Ovary (tissue), 9 donors: Measurements from ENCODE around the gene TUBA1B. TPM values are rescaled to one million over a fixed set of nuclear protein-coding genes. Genes with fewer than 3 reads are reported as not detected.

Source experiments
- DNase-seq, 5 donors: peaks; one replicate each; pipeline ENCODE4 v3.0.0-alpha.2; 2019 to 2020
- H3K27ac ChIP-seq, 2 donors: fragments of 200-600 bp; one replicate each; pipeline versions ENCODE4 v1.5.1 to v1.8.0; 2019 to 2022
- H3K27me3 ChIP-seq: fragments of 200-600 bp; one replicate; pipeline ENCODE4 v1.8.0; 2022
- H3K36me3 ChIP-seq: fragments of 200-600 bp; sonication (generic); one replicate; pipeline ENCODE4 v1.5.1; 2019
- H3K4me1 ChIP-seq: one replicate; pipeline ENCODE4 v1.8.1; 2013; ENCODE audit warnings: mild to moderate bottlenecking, moderate library complexity; ENCODE audit not compliant: insufficient read depth
- H3K4me3 ChIP-seq: fragments of 200-600 bp; sonication (generic); one replicate; pipeline ENCODE4 v1.5.1; 2017
- H3K9me3 ChIP-seq, 2 donors: fragments of 200-600 bp in 1 of 2; sonication (generic) in 1 of 2; one replicate each; pipeline versions ENCODE4 v1.5.1 to v1.8.1; 2013 to 2019; ENCODE audit warnings: mild to moderate bottlenecking in 1 of 2, moderate library complexity in 1 of 2
- EP300 ChIP-seq: sonication (generic); formaldehyde crosslinking; IDR thresholded peaks from one replicate; pipeline ENCODE4 v1.6.1; 2017; ENCODE audit warnings: antibody characterized with exemption
- POLR2A ChIP-seq: fragments of 450-650 bp; IDR thresholded peaks from one replicate; pipeline ENCODE4 v1.6.1; 2017; ENCODE audit warnings: antibody characterized with exemption, mild to moderate bottlenecking, moderate library complexity
- WGBS, 3 donors: extraction: QIAGEN DNeasy Blood & Tissue Kit in 1 of 3; methylation state at CpG; one replicate each; pipeline versions ENCODE4 v1.1.5 to v1.1.7; 2013 to 2017; 5-methylcytosine and 5-hydroxymethylcytosine counted together
- intact Hi-C, 4 donors: fragments of 100-400 bp; cut with DNase I; formaldehyde crosslinking; loops; one replicate each; pipeline versions ENCODE4 v1.11.0 to v1.15.1; 2022 to 2023
- polyA plus RNA-seq, 2 donors: library from polyadenylated mRNA; stranded (reverse); fragments of 200-250 nt in 1 of 2; fragments of 350-450 nt in 1 of 2; fragmentation: Illumina TruSeq in 1 of 2; extraction: RNeasy Lipid Tissue Mini Kit (QIAGEN cat#74804) in 1 of 2; gene quantifications; one replicate each; pipeline ENCODE4 v1.2.3, GENCODE V29; 2013 to 2014
- total RNA-seq, 7 donors: library from RNA; depleted of rRNA in 2 of 7; stranded (reverse); fragments of >200 nt in 2 of 7; fragmentation: NEBNext Ultra II Directional in 3 of 7; extraction: Animal tissue kit (Norgen Biotek cat#: 25700) in 3 of 7; gene quantifications; one replicate each; pipeline versions ENCODE4 v1.1.0 to v1.2.4, GENCODE V29; 2016 to 2023
- TF ChIP-seq, protein P1 (sequence below), 3 donors: fragments of 450-650 bp in 2 of 3; fragments of 200-600 bp in 1 of 3; IDR thresholded peaks; one replicate each; pipeline versions ENCODE4 v1.5.1 to v1.8.0; 2016 to 2022; ENCODE audit warnings: antibody characterized with exemption in 3 of 3, mild to moderate bottlenecking in 1 of 3
- donor health status: DM: no; HTN: no; CAD: no; lungs with moderate emphysema.
- donor health status: DM: no; HTN: no; CAD: no.
- donor health status: Bipolar disorder and iron deficiency.
- donor health status: DM: yes; HTN: yes; CAD: no.
- donor health status: DM: no; HTN: no; CAD: no.
- donor health status: DM: yes; HTN: yes; CAD: no.

Gene TUBA1B
- total and polyA plus RNA-seq, 9 donors, result 281 to 705 (median 340) TPM

DNA sequence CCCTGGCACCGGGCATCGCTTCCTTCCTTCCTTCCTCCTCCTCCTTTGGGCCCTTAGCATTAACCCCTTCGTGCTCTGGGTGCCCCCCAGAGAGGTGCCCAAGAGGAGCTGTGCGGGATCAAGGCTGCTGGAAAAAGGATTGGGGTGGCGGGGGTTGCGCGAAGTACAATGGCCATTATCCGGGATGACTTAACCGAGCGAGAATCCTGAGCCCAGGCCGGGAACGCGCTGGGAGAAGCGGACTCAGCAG is 39.4 kb downstream of the TUBA1B start:
- Histone ChIP-seq H3K4me1 (peaks cover 13% of the 10 kb centered on the region), H3K27ac (no peak overlapping the region), H3K9me3 (no peaks in the 10 kb centered on the region), H3K4me3 (peak overlapping the region; percentile 1), H3K36me3 (no peaks in the 10 kb centered on the region), H3K27me3 (peaks cover 3% of the 10 kb centered on the region)
- intact Hi-C loops, result loop anchor here in 2 of 4 donors (5.0 to 10.0 kb wide), 2 partner anchors 141 to 143 kb away; no protein-coding TSS in a partner anchor
- 5 to 8% (median 5%) methylated on average over 14 of the region's 14 CpGs for WGBS, 3 donors
- TF ChIP-seq EP300, result no peak
- no peak for TF ChIP-seq POLR2A
- TF ChIP-seq, protein P1, sequence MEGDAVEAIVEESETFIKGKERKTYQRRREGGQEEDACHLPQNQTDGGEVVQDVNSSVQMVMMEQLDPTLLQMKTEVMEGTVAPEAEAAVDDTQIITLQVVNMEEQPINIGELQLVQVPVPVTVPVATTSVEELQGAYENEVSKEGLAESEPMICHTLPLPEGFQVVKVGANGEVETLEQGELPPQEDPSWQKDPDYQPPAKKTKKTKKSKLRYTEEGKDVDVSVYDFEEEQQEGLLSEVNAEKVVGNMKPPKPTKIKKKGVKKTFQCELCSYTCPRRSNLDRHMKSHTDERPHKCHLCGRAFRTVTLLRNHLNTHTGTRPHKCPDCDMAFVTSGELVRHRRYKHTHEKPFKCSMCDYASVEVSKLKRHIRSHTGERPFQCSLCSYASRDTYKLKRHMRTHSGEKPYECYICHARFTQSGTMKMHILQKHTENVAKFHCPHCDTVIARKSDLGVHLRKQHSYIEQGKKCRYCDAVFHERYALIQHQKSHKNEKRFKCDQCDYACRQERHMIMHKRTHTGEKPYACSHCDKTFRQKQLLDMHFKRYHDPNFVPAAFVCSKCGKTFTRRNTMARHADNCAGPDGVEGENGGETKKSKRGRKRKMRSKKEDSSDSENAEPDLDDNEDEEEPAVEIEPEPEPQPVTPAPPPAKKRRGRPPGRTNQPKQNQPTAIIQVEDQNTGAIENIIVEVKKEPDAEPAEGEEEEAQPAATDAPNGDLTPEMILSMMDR (IDR thresholded peaks at IDR 0.05), result no peak
- no peak for DNase-seq

- H3K27ac ChIP-seq, result no peak overlapping the region
- peak in 1 of 5 donors; percentile 46 for DNase-seq
These were observed 39.9 kb downstream of the TUBA1B start for GRCh38 chr12:49091056-49091835.

DNA sequence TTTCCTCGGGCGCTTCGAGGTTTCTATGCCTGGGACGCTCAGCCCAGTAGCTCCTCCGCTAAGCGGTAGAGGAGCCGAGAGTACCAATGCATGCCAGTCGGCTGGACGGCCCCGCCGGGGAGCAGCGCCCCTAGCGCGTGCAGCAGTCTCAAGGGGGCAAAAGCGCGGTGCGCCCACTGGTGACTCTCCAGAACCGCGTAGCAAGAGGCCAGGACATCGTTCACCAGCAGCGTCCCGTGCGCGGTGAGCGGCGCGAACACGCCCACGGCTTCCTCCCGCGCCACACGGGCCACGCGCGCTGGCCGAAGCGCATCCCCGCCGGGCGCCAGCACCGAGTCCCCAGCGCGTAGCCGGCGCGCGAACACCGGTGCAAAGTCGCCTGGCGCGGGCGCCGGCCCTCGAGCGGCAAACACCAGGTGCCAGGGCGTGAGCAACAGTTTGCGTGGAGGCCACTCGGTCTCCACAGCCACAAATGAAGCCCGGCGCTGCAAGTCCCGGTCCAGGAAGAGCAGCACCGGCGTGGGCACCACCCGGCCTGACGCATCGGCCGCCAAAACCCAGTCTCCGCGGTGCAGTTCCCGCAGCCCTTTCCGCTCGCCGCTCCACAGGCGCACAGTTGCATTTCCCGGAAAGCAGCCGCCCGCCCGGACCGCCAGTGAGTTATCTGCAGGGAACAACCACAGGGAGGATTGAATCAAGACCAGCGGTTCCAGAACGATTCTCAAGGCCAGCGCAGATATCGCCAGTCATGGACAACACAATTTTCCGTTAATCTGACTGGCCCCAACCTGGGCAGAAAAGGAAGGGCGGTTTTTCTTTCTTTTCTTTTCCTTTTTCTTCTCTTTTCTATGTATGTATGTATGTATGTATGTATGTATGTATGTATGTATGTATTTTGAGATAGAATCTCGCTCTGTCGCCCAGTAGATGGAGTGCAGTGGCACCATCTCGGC is 41.1 kb downstream of the TUBA1B start:
- no peaks in the 10 kb centered on the region for H3K9me3 ChIP-seq
- intact Hi-C loops, result loop anchor here (2.0 to 10.0 kb wide), 5 partner anchors 31 to 147 kb away; no protein-coding TSS in a partner anchor
- 3 to 7% (median 5%) methylated on average over 53 to 88 of the region's 88 CpGs for WGBS, 3 donors
- peaks cover 13% of the 10 kb centered on the region for H3K4me1 ChIP-seq
- H3K27ac ChIP-seq, result no peak overlapping the region
- H3K36me3 ChIP-seq, result no peaks in the 10 kb centered on the region
- peaks cover 3% of the 10 kb centered on the region for H3K27me3 ChIP-seq
- peak in 4 of 5 donors; percentile 52 to 72 (median 60) for DNase-seq
- TF ChIP-seq, protein P1 (IDR thresholded peaks at IDR 0.05), result no peak
- TF ChIP-seq POLR2A (no peak), EP300 (no peak)
- peak overlapping the region; percentile 7 for H3K4me3 ChIP-seq

More at GRCh38 chr12:49091056-49091835, 39.9 kb downstream of the TUBA1B start:
- Histone ChIP-seq H3K27me3 (peaks cover 3% of the 10 kb centered on the region), H3K9me3 (no peaks in the 10 kb centered on the region), H3K4me1 (peaks cover 13% of the 10 kb centered on the region), H3K4me3 (no peak overlapping the region), H3K36me3 (no peaks in the 10 kb centered on the region)
- 76 to 81% (median 79%) methylated on average over 41 of the region's 41 CpGs for WGBS, 3 donors
- TF ChIP-seq, protein P1 (IDR thresholded peaks at IDR 0.05), result no peak
- TF ChIP-seq POLR2A (no peak), EP300 (no peak)
- intact Hi-C loops, result loop anchor here in 2 of 4 donors (5.0 to 10.0 kb wide), 2 partner anchors 141 to 144 kb away; no protein-coding TSS in a partner anchor

GRCh38 chr12:49088932-49089330 is 42.3 kb downstream of the TUBA1B start:
- no peak overlapping the region for H3K27ac ChIP-seq
- DNase-seq, result no peak

More at GRCh38 chr12:49088932-49089330, 42.3 kb downstream of the TUBA1B start:
- intact Hi-C loops, result loop anchor here in 3 of 4 donors (2.0 to 5.0 kb wide), 3 partner anchors 32 to 148 kb away; no protein-coding TSS in a partner anchor
- TF ChIP-seq, protein P1 (IDR thresholded peaks at IDR 0.05), result no peak
- TF ChIP-seq EP300, result no peak
- no peak for TF ChIP-seq POLR2A
- 67 to 76% (median 72%) methylated on average over 6 of the region's 6 CpGs for whole genome bisulfite sequencing, 3 donors
- H3K9me3 ChIP-seq, result no peaks in the 10 kb centered on the region
- peaks cover 3% of the 10 kb centered on the region for H3K27me3 ChIP-seq
- H3K4me1 ChIP-seq, result peaks cover 13% of the 10 kb centered on the region
- H3K4me3 ChIP-seq, result no peak overlapping the region
- no peaks in the 10 kb centered on the region for H3K36me3 ChIP-seq
